ENCODE measurements around the gene DYNC2H1.

The DYNC2H1 gene

DNA sequence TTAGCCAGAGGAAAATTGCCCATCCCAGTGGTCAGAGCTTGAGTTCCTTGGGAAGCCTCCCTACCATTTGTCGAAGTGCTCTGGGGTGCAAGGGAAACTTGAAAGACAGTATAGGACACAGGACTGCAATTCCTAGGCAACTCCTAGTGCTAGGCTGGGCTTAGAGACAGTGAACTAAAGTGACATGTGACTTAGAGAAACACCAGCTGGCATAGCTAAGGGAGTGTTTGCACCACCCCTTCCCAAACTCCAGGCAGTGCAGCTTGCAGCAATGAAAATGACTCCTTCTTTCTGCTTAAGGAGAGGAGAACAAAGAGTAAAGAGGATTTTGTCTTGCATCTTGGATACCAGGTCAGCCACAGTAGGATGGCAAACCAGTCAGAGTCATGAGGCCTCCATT is 388.0 kb downstream of the DYNC2H1 start:
- ChIA-PET POLR2A (no interaction called here), CTCF (interaction anchor here (1.0 kb wide), 1 partner anchor 12 kb away, joined by 4 read pairs; no protein-coding TSS in a partner anchor)
- Histone ChIP-seq H3K36me3 (ENCODE audit: control insufficient read depth in 2 of 2, insufficient read depth in 1 of 2, low read length in 2 of 2) (no peaks in the 10 kb centered on the region), H3K27ac (ENCODE audit: extremely low read depth, low read depth, low read length) (no peak overlapping the region), H3K4me3 (ENCODE audit: low read depth, low read length) (no peak overlapping the region), H3K9me3 (ENCODE audit: control insufficient read depth, insufficient read depth, low read depth, low read length) (no peaks in the 10 kb centered on the region), H3K4me1 (ENCODE audit: control insufficient read depth, insufficient read depth, low read length) (no peaks in the 10 kb centered on the region)
- TF ChIP-seq ZNF335 (tag by site-specific recombination; conservative IDR thresholded peaks at IDR 0.05) = no peak
- TF ChIP-seq ZNF423 (tag by site-specific recombination; IDR thresholded peaks at IDR 0.05) = no peak
- no peak for TF ChIP-seq ZNF529 (tag by site-specific recombination; IDR thresholded peaks at IDR 0.05; ENCODE audit: insufficient replicate concordance)
- TF ChIP-seq ZNF660 (tag by site-specific recombination; IDR thresholded peaks at IDR 0.05) = no peak
- TF ChIP-seq, protein P1, sequence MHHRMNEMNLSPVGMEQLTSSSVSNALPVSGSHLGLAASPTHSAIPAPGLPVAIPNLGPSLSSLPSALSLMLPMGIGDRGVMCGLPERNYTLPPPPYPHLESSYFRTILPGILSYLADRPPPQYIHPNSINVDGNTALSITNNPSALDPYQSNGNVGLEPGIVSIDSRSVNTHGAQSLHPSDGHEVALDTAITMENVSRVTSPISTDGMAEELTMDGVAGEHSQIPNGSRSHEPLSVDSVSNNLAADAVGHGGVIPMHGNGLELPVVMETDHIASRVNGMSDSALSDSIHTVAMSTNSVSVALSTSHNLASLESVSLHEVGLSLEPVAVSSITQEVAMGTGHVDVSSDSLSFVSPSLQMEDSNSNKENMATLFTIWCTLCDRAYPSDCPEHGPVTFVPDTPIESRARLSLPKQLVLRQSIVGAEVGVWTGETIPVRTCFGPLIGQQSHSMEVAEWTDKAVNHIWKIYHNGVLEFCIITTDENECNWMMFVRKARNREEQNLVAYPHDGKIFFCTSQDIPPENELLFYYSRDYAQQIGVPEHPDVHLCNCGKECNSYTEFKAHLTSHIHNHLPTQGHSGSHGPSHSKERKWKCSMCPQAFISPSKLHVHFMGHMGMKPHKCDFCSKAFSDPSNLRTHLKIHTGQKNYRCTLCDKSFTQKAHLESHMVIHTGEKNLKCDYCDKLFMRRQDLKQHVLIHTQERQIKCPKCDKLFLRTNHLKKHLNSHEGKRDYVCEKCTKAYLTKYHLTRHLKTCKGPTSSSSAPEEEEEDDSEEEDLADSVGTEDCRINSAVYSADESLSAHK (tag by site-specific recombination; IDR thresholded peaks at IDR 0.05) = no peak
- TF ChIP-seq, protein P2, sequence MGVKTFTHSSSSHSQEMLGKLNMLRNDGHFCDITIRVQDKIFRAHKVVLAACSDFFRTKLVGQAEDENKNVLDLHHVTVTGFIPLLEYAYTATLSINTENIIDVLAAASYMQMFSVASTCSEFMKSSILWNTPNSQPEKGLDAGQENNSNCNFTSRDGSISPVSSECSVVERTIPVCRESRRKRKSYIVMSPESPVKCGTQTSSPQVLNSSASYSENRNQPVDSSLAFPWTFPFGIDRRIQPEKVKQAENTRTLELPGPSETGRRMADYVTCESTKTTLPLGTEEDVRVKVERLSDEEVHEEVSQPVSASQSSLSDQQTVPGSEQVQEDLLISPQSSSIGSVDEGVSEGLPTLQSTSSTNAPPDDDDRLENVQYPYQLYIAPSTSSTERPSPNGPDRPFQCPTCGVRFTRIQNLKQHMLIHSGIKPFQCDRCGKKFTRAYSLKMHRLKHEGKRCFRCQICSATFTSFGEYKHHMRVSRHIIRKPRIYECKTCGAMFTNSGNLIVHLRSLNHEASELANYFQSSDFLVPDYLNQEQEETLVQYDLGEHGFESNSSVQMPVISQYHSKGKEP (tag by site-specific recombination; IDR thresholded peaks at IDR 0.05) = no peak
- TF ChIP-seq PATZ1 (tag by site-specific recombination; IDR thresholded peaks at IDR 0.05) = no peak

GRCh38 chr11:103499710-103500340 is 390.6 kb downstream of the DYNC2H1 start:
- no peak for TF ChIP-seq RBAK (tag by site-specific recombination; IDR thresholded peaks at IDR 0.05)

GRCh38 chr11:103515283-103515682 is 406.1 kb downstream of the DYNC2H1 start:
- H3K4me1 ChIP-seq (ENCODE audit: control insufficient read depth, insufficient read depth, low read length) = no peaks in the 10 kb centered on the region
- no peaks in the 10 kb centered on the region for H3K36me3 ChIP-seq (ENCODE audit: control insufficient read depth in 2 of 2, insufficient read depth in 1 of 2, low read length in 2 of 2)
- ChIA-PET POLR2A (no interaction called here), CTCF (interaction anchor here (0.6 to 1.1 kb wide), 3 partner anchors 19 to 22 kb away, joined by 3 read pairs; no protein-coding TSS in a partner anchor)
- H3K4me3 ChIP-seq (ENCODE audit: low read depth, low read length) = no peak overlapping the region
- no peak for TF ChIP-seq BCL11A (tag by site-specific recombination; IDR thresholded peaks at IDR 0.05; ENCODE audit: low read depth)
- no peak for TF ChIP-seq PATZ1 (tag by site-specific recombination; IDR thresholded peaks at IDR 0.05)
- TF ChIP-seq ZNF335 (tag by site-specific recombination; conservative IDR thresholded peaks at IDR 0.05) = no peak
- no peak for TF ChIP-seq KLF8 (tag by site-specific recombination; IDR thresholded peaks at IDR 0.05)
- TF ChIP-seq, protein P3, sequence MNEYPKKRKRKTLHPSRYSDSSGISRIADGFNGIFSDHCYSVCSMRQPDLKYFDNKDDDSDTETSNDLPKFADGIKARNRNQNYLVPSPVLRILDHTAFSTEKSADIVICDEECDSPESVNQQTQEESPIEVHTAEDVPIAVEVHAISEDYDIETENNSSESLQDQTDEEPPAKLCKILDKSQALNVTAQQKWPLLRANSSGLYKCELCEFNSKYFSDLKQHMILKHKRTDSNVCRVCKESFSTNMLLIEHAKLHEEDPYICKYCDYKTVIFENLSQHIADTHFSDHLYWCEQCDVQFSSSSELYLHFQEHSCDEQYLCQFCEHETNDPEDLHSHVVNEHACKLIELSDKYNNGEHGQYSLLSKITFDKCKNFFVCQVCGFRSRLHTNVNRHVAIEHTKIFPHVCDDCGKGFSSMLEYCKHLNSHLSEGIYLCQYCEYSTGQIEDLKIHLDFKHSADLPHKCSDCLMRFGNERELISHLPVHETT (tag by site-specific recombination; IDR thresholded peaks at IDR 0.05) = no peak
- TF ChIP-seq YY1 (tag by site-specific recombination; IDR thresholded peaks at IDR 0.05) = no peak
- no peaks in the 10 kb centered on the region for H3K9me3 ChIP-seq (ENCODE audit: control insufficient read depth, insufficient read depth, low read depth, low read length)
- no peak overlapping the region for H3K27ac ChIP-seq (ENCODE audit: extremely low read depth, low read depth, low read length)

More at GRCh38 chr11:103499710-103500340, 390.6 kb downstream of the DYNC2H1 start:
- H3K27ac ChIP-seq (ENCODE audit: extremely low read depth, low read depth, low read length) = no peak overlapping the region
- H3K4me1 ChIP-seq (ENCODE audit: control insufficient read depth, insufficient read depth, low read length) = no peaks in the 10 kb centered on the region
- ChIA-PET CTCF (interaction anchor here (2.1 kb wide), 1 partner anchor 38 kb away, joined by 6 read pairs; no protein-coding TSS in a partner anchor), POLR2A (no interaction called here)
- H3K9me3 ChIP-seq (ENCODE audit: control insufficient read depth, insufficient read depth, low read depth, low read length) = no peaks in the 10 kb centered on the region
- no peaks in the 10 kb centered on the region for H3K36me3 ChIP-seq (ENCODE audit: control insufficient read depth in 2 of 2, insufficient read depth in 1 of 2, low read length in 2 of 2)
- H3K4me3 ChIP-seq (ENCODE audit: low read depth, low read length) = no peak overlapping the region
